ENCODE measurements around the gene TMEM191C.
"Not testable (repeated sequence)": the region's sequence is repeated elsewhere in the genome, so short reads cannot be mapped to it uniquely, and the experiment has no call there.

DNA sequence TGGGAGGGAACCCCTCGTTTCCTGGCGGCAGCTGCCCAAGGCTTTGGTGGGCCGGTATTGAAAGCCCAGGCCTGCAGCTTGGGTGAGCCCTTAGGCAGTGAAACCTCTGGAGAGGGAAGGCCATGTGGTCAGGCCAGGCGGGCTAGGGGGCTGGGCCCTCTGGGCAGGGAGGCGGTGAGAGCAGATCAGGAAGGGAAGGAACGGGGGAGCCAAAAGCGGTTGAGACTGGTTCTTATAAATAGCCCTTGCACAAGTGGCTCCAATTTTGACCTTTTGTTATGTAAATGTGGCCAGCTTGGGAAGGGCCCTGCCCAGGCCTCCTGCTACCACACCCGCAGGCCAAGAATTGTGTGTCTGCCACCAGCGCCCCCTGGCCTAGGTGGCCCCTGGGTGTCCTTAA is 25.1 kb upstream of the TMEM191C start:
- TF ChIP-seq TOX (CRISPR knock-in tag; IDR thresholded peaks at IDR 0.05; ENCODE audit: borderline replicate concordance); ARNTL (CRISPR knock-in tag; IDR thresholded peaks at IDR 0.05; ENCODE audit: borderline replicate concordance, low read depth); TCF4 (CRISPR knock-in tag; IDR thresholded peaks at IDR 0.05; ENCODE audit: borderline replicate concordance); ZFP3 (CRISPR knock-in tag; IDR thresholded peaks at IDR 0.05); ZNF8 (CRISPR knock-in tag; IDR thresholded peaks at IDR 0.05): not testable (repeated sequence)
- TF ChIP-seq, protein P1, sequence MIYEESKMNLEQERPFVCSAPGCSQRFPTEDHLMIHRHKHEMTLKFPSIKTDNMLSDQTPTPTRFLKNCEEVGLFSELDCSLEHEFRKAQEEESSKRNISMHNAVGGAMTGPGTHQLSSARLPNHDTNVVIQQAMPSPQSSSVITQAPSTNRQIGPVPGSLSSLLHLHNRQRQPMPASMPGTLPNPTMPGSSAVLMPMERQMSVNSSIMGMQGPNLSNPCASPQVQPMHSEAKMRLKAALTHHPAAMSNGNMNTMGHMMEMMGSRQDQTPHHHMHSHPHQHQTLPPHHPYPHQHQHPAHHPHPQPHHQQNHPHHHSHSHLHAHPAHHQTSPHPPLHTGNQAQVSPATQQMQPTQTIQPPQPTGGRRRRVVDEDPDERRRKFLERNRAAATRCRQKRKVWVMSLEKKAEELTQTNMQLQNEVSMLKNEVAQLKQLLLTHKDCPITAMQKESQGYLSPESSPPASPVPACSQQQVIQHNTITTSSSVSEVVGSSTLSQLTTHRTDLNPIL (CRISPR knock-in tag; IDR thresholded peaks at IDR 0.05; ENCODE audit: low read depth) = not testable (repeated sequence)
- TF ChIP-seq, protein P2, sequence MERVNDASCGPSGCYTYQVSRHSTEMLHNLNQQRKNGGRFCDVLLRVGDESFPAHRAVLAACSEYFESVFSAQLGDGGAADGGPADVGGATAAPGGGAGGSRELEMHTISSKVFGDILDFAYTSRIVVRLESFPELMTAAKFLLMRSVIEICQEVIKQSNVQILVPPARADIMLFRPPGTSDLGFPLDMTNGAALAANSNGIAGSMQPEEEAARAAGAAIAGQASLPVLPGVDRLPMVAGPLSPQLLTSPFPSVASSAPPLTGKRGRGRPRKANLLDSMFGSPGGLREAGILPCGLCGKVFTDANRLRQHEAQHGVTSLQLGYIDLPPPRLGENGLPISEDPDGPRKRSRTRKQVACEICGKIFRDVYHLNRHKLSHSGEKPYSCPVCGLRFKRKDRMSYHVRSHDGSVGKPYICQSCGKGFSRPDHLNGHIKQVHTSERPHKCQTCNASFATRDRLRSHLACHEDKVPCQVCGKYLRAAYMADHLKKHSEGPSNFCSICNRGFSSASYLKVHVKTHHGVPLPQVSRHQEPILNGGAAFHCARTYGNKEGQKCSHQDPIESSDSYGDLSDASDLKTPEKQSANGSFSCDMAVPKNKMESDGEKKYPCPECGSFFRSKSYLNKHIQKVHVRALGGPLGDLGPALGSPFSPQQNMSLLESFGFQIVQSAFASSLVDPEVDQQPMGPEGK (CRISPR knock-in tag; IDR thresholded peaks at IDR 0.05; ENCODE audit: borderline replicate concordance) = not testable (repeated sequence)

Data from SK-N-SH treated with all-trans-retinoic acid at 6 μM for 48 hours (cell line).